K562 (cell line): ENCODE results near the gene OXSR1. TPM values are rescaled to one million over a fixed set of nuclear protein-coding genes. Genes with fewer than 3 reads are reported as not detected.

ENCODE experiments used
- ATF6 ChIP-seq: sonication (generic); formaldehyde crosslinking; IDR thresholded peaks from 2 replicates; pipeline ENCODE4 v1.4.0; 2020; ENCODE audit warnings: mild to moderate bottlenecking, missing genetic modification reagents
- CCNT2 ChIP-seq: IDR thresholded peaks from 2 replicates; pipeline ENCODE4 v1.6.1; 2011; ENCODE audit warnings: borderline replicate concordance, low read depth, mild to moderate bottlenecking, moderate library complexity, mixed read lengths, low read length; ENCODE audit not compliant: insufficient read length; ENCODE audit errors: extremely low read depth
- CSDE1 ChIP-seq, 2 experiments: fragments of 450-650 bp; IDR thresholded peaks; 2 replicates each; pipeline ENCODE4 v1.6.1; 2016; ENCODE audit warnings: mild to moderate bottlenecking in 1 of 2
- FOXP1 ChIP-seq: sonication (generic); formaldehyde crosslinking; IDR thresholded peaks from 2 replicates; pipeline ENCODE4 v1.8.0; 2022; ENCODE audit warnings: mild to moderate bottlenecking, missing genetic modification reagents
- HMBOX1 ChIP-seq: sonication (generic); IDR thresholded peaks from 2 replicates; pipeline ENCODE4 v1.6.1; 2016
- KDM1A ChIP-seq, 2 experiments: fragments of 450-650 bp; IDR thresholded peaks; 2 replicates each; pipeline ENCODE4 v1.6.1; 2016; ENCODE audit warnings: mild to moderate bottlenecking in 2 of 2
- KLF13 ChIP-seq: fragments of 450-650 bp; IDR thresholded peaks from 2 replicates; pipeline ENCODE4 v1.6.1; 2016; ENCODE audit warnings: missing genetic modification characterization, low read depth, mild to moderate bottlenecking, missing compliant biosample characterization, moderate library complexity, borderline replicate concordance
- MTA1 ChIP-seq: fragments of 450-650 bp; IDR thresholded peaks from 2 replicates; pipeline ENCODE4 v1.6.1; 2017; ENCODE audit warnings: borderline replicate concordance
- SRF ChIP-seq, 2 experiments: fragments of 250-450, 450-650 bp in 1 of 2; sonication (Bioruptor Pico) in 1 of 2; sonication (generic) in 1 of 2; formaldehyde crosslinking; IDR thresholded peaks; 2 replicates each; pipeline versions ENCODE4 v1.5.0 to v1.5.1; 2020 to 2022; ENCODE audit warnings: mild to moderate bottlenecking in 1 of 2, missing genetic modification reagents in 1 of 2
- TCF3 ChIP-seq: sonication (generic); formaldehyde crosslinking; IDR thresholded peaks from 2 replicates; pipeline ENCODE4 v1.4.0; 2020; ENCODE audit warnings: mild to moderate bottlenecking, missing genetic modification reagents
- ZBTB34 ChIP-seq: fragments of 250-450 bp; sonication (Bioruptor Pico); IDR thresholded peaks from 2 replicates; pipeline ENCODE4 v1.8.0; 2021; ENCODE audit warnings: mild to moderate bottlenecking, moderate library complexity
- ZNF224 ChIP-seq: sonication (generic); formaldehyde crosslinking; IDR thresholded peaks from 2 replicates; pipeline ENCODE4 v1.8.0; 2022; ENCODE audit warnings: mild to moderate bottlenecking, missing genetic modification reagents
- ZNF239 ChIP-seq: fragments of 250-450 bp; sonication (Bioruptor Pico); IDR thresholded peaks from 2 replicates; pipeline ENCODE4 v1.4.0; 2020; ENCODE audit warnings: mild to moderate bottlenecking
- ZNF511 ChIP-seq: sonication (generic); formaldehyde crosslinking; IDR thresholded peaks from 2 replicates; pipeline ENCODE4 v1.8.0; 2022; ENCODE audit warnings: mild to moderate bottlenecking, missing genetic modification reagents
- ZNF707 ChIP-seq: fragments of 250-450 bp; sonication (Bioruptor Pico); conservative IDR thresholded peaks from 2 replicates; pipeline ENCODE4 v1.8.0; 2022; ENCODE audit warnings: inconsistent platforms, mild to moderate bottlenecking, moderate library complexity
- polyA plus RNA-seq, 8 experiments: library from polyadenylated mRNA; depleted of rRNA in 4 of 8; stranded (reverse) in 5 of 8; unstranded in 3 of 8; fragments of >200 nt; fragmentation: Nextera tagmentation in 2 of 8; fragmentation: Illumina TruSeq in 1 of 8; extraction: Ambion mirVana in 2 of 8; extraction: Trizol in 1 of 8; gene quantifications; 2 replicates each; pipeline versions ENCODE4 v1.2.1 to v1.2.3, GENCODE V29; 2011 to 2014; ENCODE audit warnings: inconsistent platforms in 1 of 8, missing spikeins in 1 of 8
- total RNA-seq, 7 experiments: library from RNA; depleted of rRNA in 6 of 7; stranded (reverse); fragments of >200 nt in 6 of 7; fragmentation: Illumina TruSeq in 2 of 7; extraction: Trizol in 2 of 7; gene quantifications; 2 replicates each; pipeline versions ENCODE4 v1.2.1 to v1.2.3, GENCODE V29; 2011 to 2021; ENCODE audit warnings: low replicate concordance in 1 of 7
- TF ChIP-seq, protein P1 (sequence below): fragments of 450-650 bp; IDR thresholded peaks from 2 replicates; pipeline ENCODE4 v1.6.1; 2017; ENCODE audit warnings: mild to moderate bottlenecking, moderate library complexity
- TF ChIP-seq, protein P2 (sequence below): sonication (generic); formaldehyde crosslinking; IDR thresholded peaks from 2 replicates; pipeline ENCODE4 v1.5.0; 2020; ENCODE audit warnings: missing genetic modification reagents
- TF ChIP-seq, protein P3 (sequence below): fragments of 450-650 bp; formaldehyde crosslinking; IDR thresholded peaks from 2 replicates; pipeline ENCODE4 v1.4.0; 2022; ENCODE audit warnings: mild to moderate bottlenecking, moderate library complexity

The OXSR1 gene
- total and polyA plus RNA-seq, 9 of the 15 experiments (the other 6 are each of a cell fraction or from before 2014, with no cell fraction given): 15.7 to 87.6 (median 48.7) TPM

DNA sequence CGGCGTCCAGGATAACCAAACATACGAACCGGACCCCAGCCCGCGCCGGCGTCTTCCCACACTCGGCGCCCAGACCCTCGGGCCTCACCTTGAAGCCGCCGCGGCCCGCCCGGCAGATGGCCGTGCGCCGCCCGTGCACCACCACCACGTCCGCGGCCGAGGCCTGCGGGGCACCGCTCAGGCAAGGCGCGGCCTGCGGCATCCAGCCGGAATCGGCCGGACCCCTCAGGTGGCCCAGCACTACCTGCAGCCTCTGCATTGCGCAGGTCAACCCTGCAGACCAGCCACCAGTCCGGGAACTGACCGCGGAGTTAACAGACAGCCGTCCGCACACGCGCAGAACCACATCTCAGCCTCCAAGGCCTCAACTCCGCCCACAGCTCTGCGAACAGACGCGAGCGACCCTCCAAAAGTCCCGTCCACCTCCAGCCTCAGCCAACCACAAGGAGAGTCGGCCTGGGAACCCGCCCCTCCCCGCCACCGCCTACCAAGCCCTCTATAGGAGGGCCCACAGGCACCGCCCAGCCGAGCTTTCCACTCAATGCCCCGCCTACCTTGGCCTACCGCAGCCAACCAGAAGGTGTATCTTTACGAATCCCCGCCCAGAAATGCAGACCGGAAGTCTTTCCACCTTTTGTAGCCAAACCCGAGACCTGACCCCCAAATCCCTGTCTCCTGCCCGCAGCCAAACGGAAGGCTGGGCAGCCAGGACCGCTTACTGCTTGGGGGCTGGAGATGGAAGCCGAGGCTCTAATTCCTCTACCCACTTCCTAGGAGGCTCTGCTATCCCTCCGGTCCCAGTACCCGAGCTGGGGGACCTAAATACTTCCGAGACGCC lies 28.3 kb upstream of the OXSR1 start, which contains the start of gene ACAA1 (continued):
- TF ChIP-seq CCNT2: peak; percentile 64
- TF ChIP-seq ZNF239: no peak
- TF ChIP-seq KDM1A (IDR thresholded peaks at IDR 0.05): no peak
- TF ChIP-seq TCF3 (CRISPR knock-in tag): no peak
- TF ChIP-seq ZNF707 (CRISPR knock-in tag): no peak
- TF ChIP-seq, protein P1, sequence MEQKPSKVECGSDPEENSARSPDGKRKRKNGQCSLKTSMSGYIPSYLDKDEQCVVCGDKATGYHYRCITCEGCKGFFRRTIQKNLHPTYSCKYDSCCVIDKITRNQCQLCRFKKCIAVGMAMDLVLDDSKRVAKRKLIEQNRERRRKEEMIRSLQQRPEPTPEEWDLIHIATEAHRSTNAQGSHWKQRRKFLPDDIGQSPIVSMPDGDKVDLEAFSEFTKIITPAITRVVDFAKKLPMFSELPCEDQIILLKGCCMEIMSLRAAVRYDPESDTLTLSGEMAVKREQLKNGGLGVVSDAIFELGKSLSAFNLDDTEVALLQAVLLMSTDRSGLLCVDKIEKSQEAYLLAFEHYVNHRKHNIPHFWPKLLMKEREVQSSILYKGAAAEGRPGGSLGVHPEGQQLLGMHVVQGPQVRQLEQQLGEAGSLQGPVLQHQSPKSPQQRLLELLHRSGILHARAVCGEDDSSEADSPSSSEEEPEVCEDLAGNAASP: no peak
- TF ChIP-seq ATF6 (CRISPR knock-in tag): no peak
- no peak; the same call in 1 of the 2 replicates for TF ChIP-seq MTA1
- TF ChIP-seq ZBTB34: peak; percentile 29; the same call in 1 of the 2 replicates
- TF ChIP-seq, protein P2, sequence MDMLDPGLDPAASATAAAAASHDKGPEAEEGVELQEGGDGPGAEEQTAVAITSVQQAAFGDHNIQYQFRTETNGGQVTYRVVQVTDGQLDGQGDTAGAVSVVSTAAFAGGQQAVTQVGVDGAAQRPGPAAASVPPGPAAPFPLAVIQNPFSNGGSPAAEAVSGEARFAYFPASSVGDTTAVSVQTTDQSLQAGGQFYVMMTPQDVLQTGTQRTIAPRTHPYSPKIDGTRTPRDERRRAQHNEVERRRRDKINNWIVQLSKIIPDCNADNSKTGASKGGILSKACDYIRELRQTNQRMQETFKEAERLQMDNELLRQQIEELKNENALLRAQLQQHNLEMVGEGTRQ (CRISPR knock-in tag): no peak
- TF ChIP-seq ZNF224 (CRISPR knock-in tag): no peak
- no peak for TF ChIP-seq HMBOX1
- TF ChIP-seq, protein P3, sequence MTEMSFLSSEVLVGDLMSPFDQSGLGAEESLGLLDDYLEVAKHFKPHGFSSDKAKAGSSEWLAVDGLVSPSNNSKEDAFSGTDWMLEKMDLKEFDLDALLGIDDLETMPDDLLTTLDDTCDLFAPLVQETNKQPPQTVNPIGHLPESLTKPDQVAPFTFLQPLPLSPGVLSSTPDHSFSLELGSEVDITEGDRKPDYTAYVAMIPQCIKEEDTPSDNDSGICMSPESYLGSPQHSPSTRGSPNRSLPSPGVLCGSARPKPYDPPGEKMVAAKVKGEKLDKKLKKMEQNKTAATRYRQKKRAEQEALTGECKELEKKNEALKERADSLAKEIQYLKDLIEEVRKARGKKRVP: peak; percentile 67; the same call in 1 of the 2 replicates
- 0 out of 2 replicates have a peak, but pooled peaks have one; percentile 60 for TF ChIP-seq FOXP1 (CRISPR knock-in tag)
- TF ChIP-seq KLF13 (tag): 0 out of 2 replicates have a peak, but pooled peaks have one; percentile 50
- TF ChIP-seq SRF (CRISPR knock-in tag; IDR thresholded peaks at IDR 0.05): peak in 1 of 2 experiments; percentile 68; a peak in 1 of 4 replicates
- TF ChIP-seq CSDE1 (IDR thresholded peaks at IDR 0.05): no peak
- TF ChIP-seq ZNF511 (CRISPR knock-in tag): peak; percentile 75; the same call in 1 of the 2 replicates
